ENCODE measurements around the gene RNF224.
"Not testable (repeated sequence)": the region's sequence is repeated elsewhere in the genome, so short reads cannot be mapped to it uniquely, and the experiment has no call there.

RNF224 gene

DNA sequence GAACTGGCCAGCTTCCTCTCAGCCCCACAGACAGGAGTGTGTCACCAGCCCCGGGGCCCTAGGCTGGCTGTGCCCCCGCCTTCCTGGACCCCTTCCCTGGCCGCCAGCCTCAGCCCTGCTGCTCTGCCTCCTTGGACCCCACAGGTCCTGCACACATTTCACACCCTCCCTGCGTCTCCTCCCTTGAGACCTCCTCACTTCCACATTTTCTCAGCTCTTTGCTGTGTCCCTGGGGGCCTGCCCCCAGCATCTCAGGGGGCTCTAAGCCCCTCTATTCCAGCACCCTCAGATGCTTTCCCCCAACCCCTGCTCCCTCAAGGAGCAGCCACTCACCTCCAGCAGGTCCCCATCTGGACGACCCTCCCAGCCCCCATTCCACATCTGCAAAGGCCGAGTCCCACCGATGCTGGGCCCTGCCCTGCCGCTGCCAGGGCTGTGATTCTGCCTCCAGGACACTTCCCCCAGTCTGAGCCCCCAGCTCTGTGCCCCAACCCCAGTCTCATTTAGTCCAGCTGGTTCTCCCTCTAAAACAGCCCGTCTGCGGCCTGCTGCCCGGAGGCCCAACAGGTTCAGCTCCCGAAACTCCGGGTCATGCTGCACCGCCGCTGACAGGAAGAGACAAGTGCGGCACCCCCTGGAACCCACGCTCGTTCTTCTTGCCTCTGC, 7.6 kb downstream of the RNF224 start:
- Histone ChIP-seq H3K4me1 (peaks cover 4% of the 10 kb centered on the region), H3K9me3 (no peaks in the 10 kb centered on the region), H3K36me3 (no peaks in the 10 kb centered on the region), H3K27me3 (no peaks in the 10 kb centered on the region), H3K4me3 (ENCODE audit: low read depth, low read length) (no peak overlapping the region)
- no peak for DNase-seq
- TF ChIP-seq, protein P1, sequence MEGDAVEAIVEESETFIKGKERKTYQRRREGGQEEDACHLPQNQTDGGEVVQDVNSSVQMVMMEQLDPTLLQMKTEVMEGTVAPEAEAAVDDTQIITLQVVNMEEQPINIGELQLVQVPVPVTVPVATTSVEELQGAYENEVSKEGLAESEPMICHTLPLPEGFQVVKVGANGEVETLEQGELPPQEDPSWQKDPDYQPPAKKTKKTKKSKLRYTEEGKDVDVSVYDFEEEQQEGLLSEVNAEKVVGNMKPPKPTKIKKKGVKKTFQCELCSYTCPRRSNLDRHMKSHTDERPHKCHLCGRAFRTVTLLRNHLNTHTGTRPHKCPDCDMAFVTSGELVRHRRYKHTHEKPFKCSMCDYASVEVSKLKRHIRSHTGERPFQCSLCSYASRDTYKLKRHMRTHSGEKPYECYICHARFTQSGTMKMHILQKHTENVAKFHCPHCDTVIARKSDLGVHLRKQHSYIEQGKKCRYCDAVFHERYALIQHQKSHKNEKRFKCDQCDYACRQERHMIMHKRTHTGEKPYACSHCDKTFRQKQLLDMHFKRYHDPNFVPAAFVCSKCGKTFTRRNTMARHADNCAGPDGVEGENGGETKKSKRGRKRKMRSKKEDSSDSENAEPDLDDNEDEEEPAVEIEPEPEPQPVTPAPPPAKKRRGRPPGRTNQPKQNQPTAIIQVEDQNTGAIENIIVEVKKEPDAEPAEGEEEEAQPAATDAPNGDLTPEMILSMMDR (IDR thresholded peaks at IDR 0.05; ENCODE audit: low read depth, low read length): no peak

DNA sequence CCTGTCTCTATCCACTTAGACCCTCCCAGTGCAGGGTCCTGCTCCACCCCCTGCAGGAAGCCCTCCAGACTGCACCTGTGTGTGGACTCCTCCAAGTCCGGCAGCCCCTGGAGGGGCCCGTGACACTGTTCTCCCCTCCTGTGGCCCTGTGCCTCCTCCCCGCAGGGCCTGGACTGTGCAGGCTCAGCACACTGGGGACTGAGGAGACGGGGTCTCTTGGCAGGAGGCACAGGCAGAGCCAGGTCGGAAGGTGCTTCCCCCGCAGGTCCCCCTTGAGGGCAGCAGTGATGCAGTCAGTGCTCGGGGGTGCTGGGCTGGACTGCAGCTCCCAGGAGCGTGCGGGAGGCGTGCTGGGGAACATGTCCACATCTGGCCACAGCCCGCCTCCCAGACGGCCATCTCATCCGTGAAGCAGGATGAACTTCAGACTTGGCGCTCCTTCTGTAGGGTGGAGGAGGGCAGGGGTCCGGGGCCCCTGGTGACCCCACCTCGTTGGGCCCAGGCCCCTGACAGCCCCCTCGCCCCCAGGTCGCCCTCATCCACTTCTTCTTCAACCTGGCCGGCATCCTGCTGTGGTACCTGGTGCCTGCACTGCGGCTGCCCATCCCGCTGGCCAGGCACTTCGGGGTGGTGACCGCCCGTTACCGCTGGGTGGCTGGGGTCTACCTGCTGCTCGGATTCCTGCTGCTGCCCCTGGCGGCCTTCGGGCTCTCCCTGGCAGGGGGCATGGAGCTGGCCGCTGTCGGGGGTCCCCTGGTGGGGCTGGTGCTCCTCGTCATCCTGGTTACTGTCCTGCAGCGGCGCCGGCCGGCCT, 8.3 kb downstream of the RNF224 start:
- Histone ChIP-seq H3K36me3 (no peaks in the 10 kb centered on the region), H3K4me3 (ENCODE audit: low read depth, low read length) (no peak overlapping the region), H3K9me3 (no peaks in the 10 kb centered on the region), H3K27me3 (no peaks in the 10 kb centered on the region), H3K4me1 (peaks cover 4% of the 10 kb centered on the region)
- TF ChIP-seq, protein P1 (IDR thresholded peaks at IDR 0.05; ENCODE audit: low read depth, low read length): peak; percentile 25
- no peak for DNase-seq

DNA sequence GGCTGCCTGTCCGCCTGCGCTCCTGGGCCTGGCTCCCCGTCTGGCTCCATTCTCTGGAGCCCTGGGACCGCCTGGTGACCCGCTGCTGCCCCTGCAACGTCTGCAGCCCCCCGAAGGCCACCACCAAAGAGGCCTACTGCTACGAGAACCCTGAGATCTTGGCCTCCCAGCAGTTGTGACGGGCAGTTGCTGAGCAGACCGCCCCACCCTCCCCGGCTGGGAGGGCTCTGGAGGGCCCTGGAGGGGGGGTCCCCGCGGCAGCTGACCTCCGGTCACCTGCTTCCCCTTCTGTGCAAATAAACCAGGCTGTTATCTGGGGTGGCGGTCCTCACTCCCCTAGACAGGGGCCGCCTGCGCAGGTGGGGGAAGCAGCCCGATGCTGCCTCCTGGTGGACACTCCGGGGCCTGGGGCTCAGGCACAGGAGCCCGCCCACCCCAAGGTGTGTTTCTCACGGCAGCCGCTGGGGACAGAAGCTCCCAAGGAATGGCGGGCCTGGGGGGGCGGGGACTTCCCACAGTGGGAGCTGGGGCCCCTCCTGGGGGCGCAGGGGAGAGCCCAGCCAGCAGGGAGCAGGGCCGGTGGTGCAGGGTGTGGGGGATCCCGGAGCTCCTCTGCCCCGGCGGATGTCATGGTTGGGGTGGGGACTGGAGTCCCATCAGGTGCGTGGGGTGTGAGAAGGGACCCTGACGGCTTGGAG, 9.1 kb downstream of the RNF224 start:
- Histone ChIP-seq H3K27me3 (no peaks in the 10 kb centered on the region), H3K4me1 (peaks cover 4% of the 10 kb centered on the region)
- TF ChIP-seq, protein P1 (IDR thresholded peaks at IDR 0.05; ENCODE audit: low read depth, low read length): peak; percentile 95

DNA sequence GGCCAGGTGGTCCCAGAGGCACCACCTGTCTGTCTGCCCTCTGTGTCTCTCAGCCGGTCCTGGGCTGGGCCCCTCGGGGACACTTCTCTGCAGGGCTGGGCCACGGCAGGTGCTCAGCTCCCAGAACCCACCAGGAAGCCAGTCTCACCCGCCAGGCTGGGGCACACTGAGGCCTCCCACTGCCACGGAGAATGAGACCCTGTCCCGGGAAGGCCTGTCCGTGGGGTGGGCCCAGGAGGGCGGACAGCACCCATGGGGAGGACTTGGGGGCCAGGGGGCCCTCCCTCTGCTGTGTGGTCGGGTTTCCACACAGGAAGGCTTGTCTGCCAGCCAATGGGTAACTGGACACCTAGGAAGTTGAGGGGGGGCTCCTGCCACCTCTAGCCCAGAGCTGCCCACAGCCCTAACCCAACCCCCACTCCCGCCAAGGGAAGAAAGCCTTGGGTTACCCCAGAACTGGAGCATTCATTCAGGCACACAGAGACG, 9.7 kb downstream of the RNF224 start:
- Histone ChIP-seq H3K4me1 (peaks cover 4% of the 10 kb centered on the region), H3K4me3 (ENCODE audit: low read depth, low read length) (no peak overlapping the region), H3K36me3 (peaks cover 3% of the 10 kb centered on the region), H3K9me3 (no peaks in the 10 kb centered on the region), H3K27me3 (no peaks in the 10 kb centered on the region)
- TF ChIP-seq, protein P1 (IDR thresholded peaks at IDR 0.05; ENCODE audit: low read depth, low read length): no peak
- DNase-seq: no peak

More for the DNA sequence above, 9.1 kb downstream of the RNF224 start:
- Histone ChIP-seq H3K9me3 (no peaks in the 10 kb centered on the region), H3K36me3 (no peaks in the 10 kb centered on the region), H3K4me3 (ENCODE audit: low read depth, low read length) (no peak overlapping the region)
- DNase-seq: peak; percentile 94

DNA sequence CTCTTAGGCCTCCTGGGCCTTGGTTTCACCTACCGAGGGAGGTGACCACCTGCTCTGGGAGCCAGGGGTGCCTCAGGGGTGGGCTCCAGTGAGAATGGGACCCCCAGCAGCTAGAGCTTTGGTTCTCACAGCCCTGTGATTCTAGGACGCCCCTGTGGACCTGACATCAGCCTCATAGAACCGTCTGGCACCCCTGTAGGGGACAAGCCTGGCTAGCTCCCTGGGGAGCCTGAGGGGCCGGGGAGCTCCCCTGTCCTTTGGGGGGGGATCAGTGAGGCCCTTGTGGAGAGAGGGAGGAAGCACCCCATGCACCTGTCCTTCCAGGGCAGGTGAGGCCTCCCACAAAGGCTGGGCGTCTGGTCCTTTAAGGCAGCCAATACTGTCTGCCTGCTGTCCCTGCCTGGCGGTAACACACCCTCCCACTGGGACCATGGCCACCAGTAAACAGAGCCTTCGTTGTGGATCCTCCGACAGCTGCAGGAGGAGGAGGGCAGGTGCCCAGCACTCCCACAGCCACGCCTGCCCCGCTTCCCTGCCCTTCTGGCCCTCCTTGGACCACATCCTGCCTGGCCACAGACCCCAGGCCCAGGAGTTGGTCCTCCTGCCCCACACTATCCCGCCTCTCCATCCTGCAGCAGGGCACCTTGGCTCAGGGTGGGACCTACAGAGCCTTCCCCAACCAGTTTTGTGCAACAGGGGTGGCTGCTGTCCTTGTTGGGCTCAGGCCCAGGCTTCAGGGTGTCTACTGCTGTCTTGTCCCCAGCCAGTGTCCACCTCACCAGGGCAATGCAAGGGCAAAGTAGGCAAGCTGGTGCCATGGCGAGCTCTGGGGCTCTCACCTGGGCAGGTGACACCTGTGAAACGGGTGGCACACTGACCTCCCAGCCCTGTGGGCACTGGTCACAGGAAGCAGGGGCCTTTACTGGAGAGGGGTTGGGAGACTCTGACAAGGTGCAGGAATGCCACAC, 10.7 kb downstream of the RNF224 start:
- no peaks in the 10 kb centered on the region for H3K9me3 ChIP-seq
- no peak overlapping the region for H3K4me3 ChIP-seq (ENCODE audit: low read depth, low read length)
- TF ChIP-seq, protein P1 (IDR thresholded peaks at IDR 0.05; ENCODE audit: low read depth, low read length): no peak
- H3K27me3 ChIP-seq: no peaks in the 10 kb centered on the region
- no peak for DNase-seq
- peaks cover 14% of the 10 kb centered on the region for H3K36me3 ChIP-seq
- H3K4me1 ChIP-seq: peaks cover 10% of the 10 kb centered on the region

DNA sequence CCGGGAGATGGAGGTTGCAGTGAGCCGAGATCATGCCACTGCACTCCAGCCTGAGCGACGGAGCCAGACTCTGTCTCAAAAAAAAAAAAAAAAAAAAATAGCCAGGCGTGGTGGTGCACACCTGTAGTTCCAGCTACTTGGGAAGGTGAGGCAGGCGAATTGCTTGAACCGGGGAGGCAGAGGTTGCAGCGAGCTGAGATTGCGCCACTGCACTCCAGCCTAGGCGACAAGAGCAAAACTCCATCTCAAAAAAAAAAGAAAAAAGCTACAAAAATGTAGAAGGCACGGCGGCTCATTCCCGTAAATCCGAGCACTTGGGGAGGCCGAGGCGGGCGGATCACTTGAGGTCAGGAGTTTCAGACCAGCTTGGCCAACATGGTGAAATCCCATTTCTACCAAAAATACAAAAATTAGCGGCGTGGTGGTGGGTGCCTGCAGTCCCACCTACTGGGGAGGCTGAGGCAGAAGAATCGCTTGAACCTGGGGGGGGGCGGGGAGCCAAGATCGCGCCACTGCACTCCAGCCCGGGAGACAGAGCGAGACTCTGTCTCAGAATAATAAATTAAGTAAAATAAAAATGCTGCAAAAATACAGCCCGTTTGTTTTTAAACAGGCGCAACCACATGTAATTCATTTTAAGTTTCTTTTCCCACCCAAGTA, 12.4 kb downstream of the RNF224 start:
- DNase-seq: not testable (repeated sequence)

More for the DNA sequence above, 12.4 kb downstream of the RNF224 start:
- peaks cover 24% of the 10 kb centered on the region for H3K36me3 ChIP-seq
- H3K27me3 ChIP-seq, H3K9me3 ChIP-seq: not testable (repeated sequence)
- peak overlapping the region; percentile 76 for H3K4me3 ChIP-seq (ENCODE audit: low read depth, low read length)
- peaks cover 19% of the 10 kb centered on the region for H3K4me1 ChIP-seq

Data from BE2C (cell line).